T-cell (primary cell): Measurements from ENCODE around the gene APRT. TPM values are rescaled to one million over a fixed set of nuclear protein-coding genes. Genes with fewer than 3 reads are reported as not detected.

Experiments used
- ATAC-seq, 4 experiments: fragments of 200-7000 bp in 3 of 4; fragments of 150-1000 bp in 1 of 4; cut with Tn5 transposase; replicated peaks in 1 of 4; 1 replicate in 3 of 4; 2 replicates in 1 of 4; pipeline ENCODE4 v1.10.0; 2021; ENCODE audit warnings: moderate library complexity in 3 of 4, mild to moderate bottlenecking in 2 of 4, moderate number of reproducible peaks in 1 of 4
- CTCF ChIA-PET, 2 donors: fragments of 300-600 bp; sonication (Branson Sonifier 250); formaldehyde crosslinking; loops; one replicate each; lab custom pipeline; 2022; ENCODE audit warnings: antibody characterized with exemption in 2 of 2; lab: Charles Lee
- POLR2A ChIA-PET, 2 donors: fragments of 300-600 bp; sonication (Branson Sonifier 250); formaldehyde crosslinking; loops; one replicate each; lab custom pipeline; 2022; ENCODE audit warnings: antibody characterized with exemption in 2 of 2; lab: Charles Lee
- DNase-seq, 35 experiments: peaks; one replicate each; pipeline versions ENCODE4 v3.0.0 to v3.0.0-alpha.2; 2013 to 2023
- H3K27ac ChIP-seq: one replicate; pipeline ENCODE4 v1.5.1; 2013; ENCODE audit warnings: low read length
- H3K27me3 ChIP-seq, 2 experiments: replicated peaks in 1 of 2; 1 replicate in 1 of 2; 2 replicates in 1 of 2; pipeline versions ENCODE4 v1.6.1 to v1.7.0; 2013; ENCODE audit warnings: low read length in 1 of 2, mixed read lengths in 1 of 2; ENCODE audit not compliant: control insufficient read depth in 2 of 2, insufficient read depth in 2 of 2; ENCODE audit errors: extremely low read depth in 1 of 2
- H3K36me3 ChIP-seq, 2 donors: 1 replicate in 1 of 2; 2 replicates in 1 of 2; pipeline versions ENCODE4 v1.6.1 to v1.7.0; 2013; ENCODE audit warnings: low read length in 1 of 2; ENCODE audit not compliant: control insufficient read depth in 2 of 2, insufficient read depth in 1 of 2; ENCODE audit errors: extremely low read depth in 1 of 2
- H3K4me1 ChIP-seq, 2 experiments: 1 replicate in 1 of 2; 2 replicates in 1 of 2; pipeline versions ENCODE4 v1.6.1 to v1.7.0; 2013; ENCODE audit warnings: low read length in 2 of 2, mixed read lengths in 1 of 2; ENCODE audit not compliant: insufficient read depth in 2 of 2, control insufficient read depth in 1 of 2; ENCODE audit errors: extremely low read depth in 1 of 2
- H3K4me3 ChIP-seq, 2 donors: 1 replicate in 1 of 2; 2 replicates in 1 of 2; pipeline versions ENCODE4 v1.5.1 to v1.7.0; 2013; ENCODE audit warnings: mild to moderate bottlenecking in 2 of 2, low read length in 1 of 2, moderate library complexity in 1 of 2; ENCODE audit not compliant: control insufficient read depth in 1 of 2; ENCODE audit errors: extremely low read depth in 1 of 2
- H3K9me3 ChIP-seq: 2 replicates; pipeline ENCODE4 v1.7.0; 2013
- H3K27ac Mint-ChIP-seq, 2 donors: one replicate each; pipeline ENCODE4 v1.8.0; 2020 to 2021; ENCODE audit warnings: mild to moderate bottlenecking in 2 of 2, mixed read lengths in 2 of 2
- H3K27me3 Mint-ChIP-seq, 2 donors: one replicate each; pipeline ENCODE4 v1.8.0; 2021 to 2022; ENCODE audit warnings: mixed read lengths in 2 of 2
- H3K36me3 Mint-ChIP-seq: one replicate; pipeline ENCODE4 v1.8.0; 2021; ENCODE audit warnings: mixed read lengths
- H3K4me1 Mint-ChIP-seq, 3 donors: one replicate each; pipeline ENCODE4 v1.8.0; 2020 to 2022; ENCODE audit warnings: mixed read lengths in 3 of 3, mild to moderate bottlenecking in 1 of 3
- H3K4me3 Mint-ChIP-seq, 3 donors: one replicate each; pipeline ENCODE4 v1.8.0; 2020 to 2022; ENCODE audit warnings: mild to moderate bottlenecking in 3 of 3, mixed read lengths in 3 of 3, moderate library complexity in 3 of 3
- H3K9me3 Mint-ChIP-seq, 3 donors: one replicate each; pipeline ENCODE4 v1.8.0; 2020 to 2022; ENCODE audit warnings: mixed read lengths in 3 of 3
- WGBS: methylation state at CpG from one replicate; pipeline ENCODE4 v1.1.5; 2013; ENCODE audit warnings: missing lambda C conversion rate; ENCODE audit not compliant: insufficient coverage; 5-methylcytosine and 5-hydroxymethylcytosine counted together
- total RNA-seq, 35 experiments: library from RNA in 6 of 35; stranded (reverse) in 6 of 35; fragments of 120-200 nt in 1 of 35; gene quantifications; one replicate each; pipeline versions ENCODE4 v1.2.1 to v1.2.4 and lab custom pipeline; 2013 to 2026

APRT gene
- total RNA-seq, 5 donors from 2014 or later (not counting 1 experiment from before 2014, with no cell fraction given) = 166 to 245 (median 228) TPM

DNA sequence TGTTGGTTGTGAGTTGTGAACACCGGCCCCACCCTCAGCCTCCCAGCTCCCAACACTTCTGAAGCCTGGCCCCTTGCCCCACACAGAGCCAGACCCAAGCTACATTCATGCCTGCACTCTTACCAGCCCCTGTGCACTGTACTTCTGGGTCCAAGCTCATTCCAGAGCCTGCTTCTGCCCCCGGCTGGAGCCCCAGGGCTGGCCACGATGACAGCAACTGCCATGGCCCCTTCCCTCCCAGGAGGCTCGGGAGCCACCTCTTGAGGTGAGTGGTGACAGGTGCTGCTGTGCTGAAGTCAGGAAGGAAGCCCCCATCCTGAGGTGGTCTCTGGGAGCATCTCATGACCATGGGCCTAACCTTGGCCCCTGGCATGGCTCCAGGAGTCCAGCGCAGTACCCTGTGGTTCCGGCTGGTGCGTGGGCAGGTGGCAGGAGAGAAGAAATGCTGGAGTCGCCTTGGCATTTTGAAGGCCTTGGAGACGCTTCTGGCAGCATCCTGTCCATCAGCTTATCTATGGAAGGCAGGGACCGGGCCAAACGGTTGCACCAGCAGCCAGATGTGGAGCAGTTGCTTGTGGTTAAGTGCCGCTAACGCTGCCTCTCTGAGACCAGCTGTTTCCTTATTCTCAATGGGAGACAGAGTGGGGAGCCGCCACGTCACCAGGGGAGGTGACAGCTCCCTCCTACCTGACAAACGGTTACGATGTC, 12.0 kb downstream of the APRT start:
- ATAC-seq (peak in 1 of 4 experiments; percentile 20), DNase-seq (peak in 5 of 35 experiments; percentile 24 to 55 (median 44))
- no peaks in the 10 kb centered on the region for H3K9me3 ChIP-seq
- CTCF ChIA-PET = no interaction called here
- peaks cover 0 to 4% of the 10 kb centered on the region in 2 experiments for H3K27me3 ChIP-seq
- peaks cover 8 to 61% of the 10 kb centered on the region in 2 experiments for H3K4me1 ChIP-seq
- Mint-ChIP-seq H3K4me1 (peaks cover 25 to 37% (median 32%) of the 10 kb centered on the region in 3 donors), H3K27ac (no peak overlapping the region), H3K27me3 (no peaks in the 10 kb centered on the region), H3K9me3 (no peaks in the 10 kb centered on the region), H3K4me3 (peak overlapping the region in 1 of 3 donors; percentile 25), H3K36me3 (no peaks in the 10 kb centered on the region)
- POLR2A ChIA-PET = no interaction called here
- 53% methylated on average over 12 of the region's 17 CpGs for WGBS
- H3K27ac ChIP-seq = no peak overlapping the region
- H3K4me3 ChIP-seq = no peak overlapping the region
- no peaks in the 10 kb centered on the region for H3K36me3 ChIP-seq

DNA sequence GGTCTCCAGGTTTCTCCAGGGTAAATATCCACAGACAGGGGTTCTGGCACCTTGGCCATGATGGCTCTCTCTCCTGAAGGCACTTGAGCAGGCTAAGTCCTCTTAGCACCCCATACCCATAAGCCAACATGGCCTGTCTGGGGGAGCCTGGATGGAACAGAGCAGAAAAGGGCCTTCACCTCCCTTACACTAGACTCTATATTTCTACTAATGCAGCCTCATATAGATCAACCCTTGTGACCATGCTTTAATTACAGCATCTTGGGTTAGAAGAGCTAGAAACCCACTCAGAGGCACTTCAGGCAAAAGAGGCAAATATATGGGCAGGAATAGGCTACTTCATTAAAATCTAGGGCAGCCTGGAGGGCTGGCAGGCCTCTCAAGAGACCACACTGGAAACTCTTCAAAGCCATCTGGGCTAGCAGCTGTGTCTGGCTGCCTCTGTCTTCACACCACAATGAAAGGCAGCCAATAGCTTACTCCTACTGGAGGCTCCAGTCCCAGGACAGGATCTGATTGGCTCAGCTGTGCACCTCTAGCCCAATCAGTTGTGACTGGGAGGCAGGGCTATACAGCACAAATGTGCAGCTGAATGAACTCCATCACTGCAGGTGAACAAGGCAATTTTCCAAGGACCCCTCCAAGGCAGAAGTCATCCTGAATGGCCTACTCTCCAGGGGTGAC, 12.8 kb downstream of the APRT start:
- Histone ChIP-seq H3K9me3 (no peaks in the 10 kb centered on the region), H3K4me1 (peaks cover 14 to 61% of the 10 kb centered on the region in 2 experiments), H3K36me3 (no peaks in the 10 kb centered on the region), H3K27me3 (no peaks in the 10 kb centered on the region), H3K27ac (no peak overlapping the region), H3K4me3 (no peak overlapping the region)
- CTCF ChIA-PET = no interaction called here
- Mint-ChIP-seq H3K4me3 (no peak overlapping the region), H3K27me3 (no peaks in the 10 kb centered on the region), H3K36me3 (no peaks in the 10 kb centered on the region), H3K9me3 (no peaks in the 10 kb centered on the region), H3K27ac (peak overlapping the region in 1 of 2 donors; percentile 4), H3K4me1 (peaks cover 29 to 37% (median 34%) of the 10 kb centered on the region in 3 donors)
- ATAC-seq (no peak), DNase-seq (no peak)
- POLR2A ChIA-PET = no interaction called here

GRCh38 chr16:88798073-88798472, 13.7 kb downstream of the APRT start:
- Histone ChIP-seq H3K4me1 (peaks cover 19 to 67% of the 10 kb centered on the region in 2 experiments), H3K36me3 (no peaks in the 10 kb centered on the region), H3K27ac (no peak overlapping the region), H3K9me3 (no peaks in the 10 kb centered on the region), H3K4me3 (no peak overlapping the region), H3K27me3 (no peaks in the 10 kb centered on the region)
- Mint-ChIP-seq H3K27ac (no peak overlapping the region), H3K4me3 (no peak overlapping the region), H3K36me3 (no peaks in the 10 kb centered on the region), H3K4me1 (peaks cover 32 to 45% (median 42%) of the 10 kb centered on the region in 3 donors), H3K27me3 (no peaks in the 10 kb centered on the region), H3K9me3 (no peaks in the 10 kb centered on the region)
- CTCF ChIA-PET = interaction anchor here in 1 of 2 donors (0.6 kb wide), 1 partner anchor 15 kb away, joined by 3 read pairs; no protein-coding TSS in a partner anchor
- POLR2A ChIA-PET = interaction anchor here in 1 of 2 donors (0.6 kb wide), 1 partner anchor 60 kb away, joined by 3 read pairs; no protein-coding TSS in a partner anchor
- no peak for DNase-seq
- no peak for ATAC-seq
- 86% methylated on average over 3 of the region's 4 CpGs for WGBS

DNA sequence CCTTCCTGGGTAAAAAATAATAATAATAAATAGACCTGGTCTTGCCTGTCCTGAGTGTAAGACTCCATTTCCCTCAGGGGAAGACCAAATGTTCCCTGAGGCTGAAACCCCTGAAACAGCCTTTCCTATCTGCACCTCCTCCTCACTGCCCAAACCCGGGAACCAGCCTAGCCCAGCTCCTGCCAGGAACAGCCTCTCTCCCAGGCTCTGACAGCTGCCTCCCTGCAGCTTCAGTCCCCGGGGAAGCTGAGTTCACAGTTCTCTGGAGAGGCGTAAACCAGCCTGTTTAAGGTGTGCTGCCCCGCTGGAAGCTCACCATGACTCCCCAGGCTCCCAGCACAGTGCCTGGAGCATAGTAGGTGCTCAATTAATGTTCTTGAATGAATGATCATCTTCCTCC, 15.4 kb downstream of the APRT start:
- Mint-ChIP-seq H3K27me3 (no peaks in the 10 kb centered on the region), H3K4me1 (peaks cover 39 to 55% (median 54%) of the 10 kb centered on the region in 3 donors), H3K36me3 (no peaks in the 10 kb centered on the region), H3K27ac (peak overlapping the region in 1 of 2 donors; percentile 74), H3K9me3 (no peaks in the 10 kb centered on the region), H3K4me3 (no peak overlapping the region)
- Histone ChIP-seq H3K4me3 (no peak overlapping the region), H3K9me3 (no peaks in the 10 kb centered on the region), H3K4me1 (peaks cover 36 to 68% of the 10 kb centered on the region in 2 experiments), H3K27ac (peak overlapping the region; percentile 37), H3K36me3 (no peaks in the 10 kb centered on the region), H3K27me3 (no peaks in the 10 kb centered on the region)
- ATAC-seq (no peak), DNase-seq (no peak)
- ChIA-PET CTCF (no interaction called here), POLR2A (interaction anchor here in 1 of 2 donors (0.6 kb wide), 1 partner anchor 176 kb away, joined by 3 read pairs; no protein-coding TSS in a partner anchor)
- WGBS = 87% methylated on average over 3 of the region's 4 CpGs

GRCh38 chr16:88793251-88793954, 18.3 kb downstream of the APRT start:
- Mint-ChIP-seq H3K4me3 (peak overlapping the region in 2 of 3 donors; percentile 21 to 71), H3K27me3 (no peaks in the 10 kb centered on the region), H3K4me1 (peaks cover 43 to 58% (median 57%) of the 10 kb centered on the region in 3 donors), H3K27ac (peak overlapping the region; percentile 84), H3K9me3 (no peaks in the 10 kb centered on the region), H3K36me3 (no peaks in the 10 kb centered on the region)
- Histone ChIP-seq H3K27me3 (no peaks in the 10 kb centered on the region), H3K27ac (peak overlapping the region; percentile 68), H3K4me1 (peaks cover 46 to 79% of the 10 kb centered on the region in 2 experiments), H3K36me3 (no peaks in the 10 kb centered on the region), H3K4me3 (peak overlapping the region; percentile 3 to 29), H3K9me3 (no peaks in the 10 kb centered on the region)
- ChIA-PET CTCF (interaction anchor here in 1 of 2 donors (1.1 kb wide), 1 partner anchor 10 kb away, joined by 5 read pairs; no protein-coding TSS in a partner anchor), POLR2A (no interaction called here)
- DNase-seq (no peak), ATAC-seq (peak in 1 of 4 experiments; percentile 17)
- 47% methylated on average over 28 of the region's 35 CpGs for WGBS
